Activated CD8-positive, alpha-beta T cell treated with anti-CD3 and anti-CD28 coated beads for 36 hours (primary cell): ENCODE measurements around the gene C16orf46. TPM values are rescaled to one million over a fixed set of nuclear protein-coding genes. Genes with fewer than 3 reads are reported as not detected.

ENCODE experiments used
- ATAC-seq: fragments of 200-7000 bp; cut with Tn5 transposase; one replicate; pipeline ENCODE4 v1.10.0; 2021; ENCODE audit warnings: mild to moderate bottlenecking, moderate library complexity
- CTCF ChIA-PET: fragments of 350-600 bp; sonication (Branson Sonifier 250); formaldehyde crosslinking; loops from one replicate; lab custom pipeline; 2021; ENCODE audit warnings: antibody characterized with exemption; lab: Charles Lee
- POLR2A ChIA-PET: fragments of 350-600 bp; sonication (Branson Sonifier 250); formaldehyde crosslinking; loops from one replicate; lab custom pipeline; 2021; ENCODE audit warnings: antibody characterized with exemption; lab: Charles Lee
- DNase-seq: peaks from one replicate; pipeline ENCODE4 v3.0.0-alpha.2; 2020
- H3K27ac Mint-ChIP-seq: one replicate; pipeline ENCODE4 v1.8.0; 2021; ENCODE audit warnings: mild to moderate bottlenecking, mixed read lengths
- H3K27me3 Mint-ChIP-seq: one replicate; pipeline ENCODE4 v1.8.0; 2021; ENCODE audit warnings: mixed read lengths
- H3K36me3 Mint-ChIP-seq: one replicate; pipeline ENCODE4 v1.8.0; 2021; ENCODE audit warnings: low read depth, mixed read lengths
- H3K4me1 Mint-ChIP-seq: one replicate; pipeline ENCODE4 v1.8.0; 2021; ENCODE audit warnings: low read depth, mixed read lengths
- H3K4me3 Mint-ChIP-seq: one replicate; pipeline ENCODE4 v1.8.0; 2021; ENCODE audit warnings: mild to moderate bottlenecking, moderate library complexity, mixed read lengths
- H3K9me3 Mint-ChIP-seq: one replicate; pipeline ENCODE4 v1.8.0; 2021; ENCODE audit warnings: mixed read lengths
- intact Hi-C: fragments of 100-400 bp; cut with micrococcal nuclease; formaldehyde crosslinking; loops from one replicate; pipeline ENCODE4 v1.10.0; 2022
- total RNA-seq, 2 experiments: library from RNA; stranded (reverse); gene quantifications; one replicate each; pipeline ENCODE4 v1.2.3, GENCODE V29; 2021
- TF ChIP-seq, protein P1 (sequence below): fragments of 200-600 bp; IDR thresholded peaks from one replicate; pipeline ENCODE4 v1.8.0; 2022; ENCODE audit warnings: antibody characterized with exemption, mild to moderate bottlenecking

Gene C16orf46
- total RNA-seq, 2 experiments from 2014 or later: 0.59 to 0.60 TPM

DNA sequence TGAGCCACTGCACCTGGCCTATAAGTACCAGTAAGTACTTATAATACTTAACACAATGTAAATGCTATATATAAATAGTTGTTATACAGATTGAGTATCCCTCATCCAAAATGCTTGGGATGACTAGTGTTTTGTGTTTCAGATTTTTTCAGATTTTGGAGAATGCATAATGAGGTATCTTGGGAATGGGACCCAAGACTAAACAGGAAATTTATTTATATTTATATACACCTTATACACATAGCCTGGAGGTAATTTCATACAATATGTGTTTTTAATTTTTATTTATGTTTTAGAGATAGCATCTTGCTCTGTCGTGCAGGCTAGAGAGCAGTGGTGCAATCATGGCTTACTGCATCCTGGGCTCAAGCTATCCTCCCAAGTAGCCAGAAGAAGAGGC, 28.9 kb upstream of the C16orf46 start:
- H3K4me3 Mint-ChIP-seq: no peak overlapping the region
- no peak overlapping the region for H3K27ac Mint-ChIP-seq
- TF ChIP-seq, protein P1, sequence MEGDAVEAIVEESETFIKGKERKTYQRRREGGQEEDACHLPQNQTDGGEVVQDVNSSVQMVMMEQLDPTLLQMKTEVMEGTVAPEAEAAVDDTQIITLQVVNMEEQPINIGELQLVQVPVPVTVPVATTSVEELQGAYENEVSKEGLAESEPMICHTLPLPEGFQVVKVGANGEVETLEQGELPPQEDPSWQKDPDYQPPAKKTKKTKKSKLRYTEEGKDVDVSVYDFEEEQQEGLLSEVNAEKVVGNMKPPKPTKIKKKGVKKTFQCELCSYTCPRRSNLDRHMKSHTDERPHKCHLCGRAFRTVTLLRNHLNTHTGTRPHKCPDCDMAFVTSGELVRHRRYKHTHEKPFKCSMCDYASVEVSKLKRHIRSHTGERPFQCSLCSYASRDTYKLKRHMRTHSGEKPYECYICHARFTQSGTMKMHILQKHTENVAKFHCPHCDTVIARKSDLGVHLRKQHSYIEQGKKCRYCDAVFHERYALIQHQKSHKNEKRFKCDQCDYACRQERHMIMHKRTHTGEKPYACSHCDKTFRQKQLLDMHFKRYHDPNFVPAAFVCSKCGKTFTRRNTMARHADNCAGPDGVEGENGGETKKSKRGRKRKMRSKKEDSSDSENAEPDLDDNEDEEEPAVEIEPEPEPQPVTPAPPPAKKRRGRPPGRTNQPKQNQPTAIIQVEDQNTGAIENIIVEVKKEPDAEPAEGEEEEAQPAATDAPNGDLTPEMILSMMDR: no peak
- H3K36me3 Mint-ChIP-seq: no peaks in the 10 kb centered on the region
- DNase-seq: no peak
- H3K9me3 Mint-ChIP-seq: no peaks in the 10 kb centered on the region
- CTCF ChIA-PET: no interaction called here
- H3K27me3 Mint-ChIP-seq: peaks cover 3% of the 10 kb centered on the region
- POLR2A ChIA-PET: no interaction called here
- intact Hi-C loops: no loop called here
- no peak for ATAC-seq
- no peaks in the 10 kb centered on the region for H3K4me1 Mint-ChIP-seq

DNA sequence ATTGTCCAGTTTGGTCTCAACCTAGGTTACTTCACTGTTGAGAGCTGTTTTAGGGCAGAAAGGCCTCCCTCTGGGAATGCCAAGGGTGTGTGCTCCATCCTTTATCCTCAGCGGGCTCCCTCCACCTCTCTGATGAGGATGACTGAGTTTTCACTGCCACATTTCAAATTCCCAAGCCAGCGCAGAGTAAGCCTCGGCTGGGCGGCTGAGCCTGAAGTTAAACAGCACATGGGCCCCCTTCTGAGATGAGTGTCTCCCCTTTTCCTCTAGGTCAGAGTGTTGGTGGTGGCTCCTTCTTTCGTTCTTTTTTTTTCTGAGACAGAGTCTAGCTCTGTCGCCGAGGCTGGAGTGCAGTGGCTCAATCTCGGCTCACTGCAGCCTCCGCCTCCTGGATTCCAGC, 24.7 kb upstream of the C16orf46 start:
- H3K27me3 Mint-ChIP-seq: peaks cover 3% of the 10 kb centered on the region
- no peak overlapping the region for H3K4me3 Mint-ChIP-seq
- POLR2A ChIA-PET: no interaction called here
- H3K4me1 Mint-ChIP-seq: peaks cover 4% of the 10 kb centered on the region
- H3K9me3 Mint-ChIP-seq: no peaks in the 10 kb centered on the region
- ATAC-seq (no peak), DNase-seq (no peak)
- no peak overlapping the region for H3K27ac Mint-ChIP-seq
- CTCF ChIA-PET: interaction anchor here (5.0 kb wide), 1 partner anchor 65 kb away, joined by 20 read pairs; the partner anchor contains the start of gene ATMIN
- intact Hi-C loops: no loop called here
- TF ChIP-seq, protein P1: no peak
- H3K36me3 Mint-ChIP-seq: no peaks in the 10 kb centered on the region

DNA sequence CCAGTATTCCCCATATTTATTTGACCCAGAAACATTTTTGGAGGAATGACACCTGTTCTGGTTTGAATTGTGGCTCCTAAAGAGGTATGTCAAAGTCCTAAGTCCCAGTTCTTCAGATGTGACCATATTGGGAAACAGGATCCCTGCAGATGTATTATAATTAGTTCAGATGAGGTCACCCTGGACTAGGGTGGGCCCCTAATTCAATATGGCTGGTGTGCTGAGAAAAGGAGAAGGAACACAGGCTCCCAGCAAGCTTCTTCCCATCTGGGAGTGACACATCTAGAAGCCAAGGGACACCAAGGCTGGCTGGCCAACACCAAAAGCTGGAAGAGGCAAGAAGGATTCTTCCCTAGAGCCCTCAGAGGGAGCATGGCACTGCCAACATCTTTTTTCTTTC, 22.9 kb upstream of the C16orf46 start:
- intact Hi-C loops: no loop called here
- Mint-ChIP-seq H3K4me3 (no peak overlapping the region), H3K36me3 (no peaks in the 10 kb centered on the region), H3K9me3 (peaks cover 2% of the 10 kb centered on the region), H3K27me3 (peaks cover 3% of the 10 kb centered on the region), H3K27ac (no peak overlapping the region), H3K4me1 (peaks cover 8% of the 10 kb centered on the region)
- TF ChIP-seq, protein P1: no peak
- DNase-seq (no peak), ATAC-seq (no peak)
- POLR2A ChIA-PET: no interaction called here
- CTCF ChIA-PET: interaction anchor here (0.6 to 5.0 kb wide), 2 partner anchors 64 to 73 kb away, joined by 3 to 20 read pairs; partner anchors contain the start of gene ATMIN

DNA sequence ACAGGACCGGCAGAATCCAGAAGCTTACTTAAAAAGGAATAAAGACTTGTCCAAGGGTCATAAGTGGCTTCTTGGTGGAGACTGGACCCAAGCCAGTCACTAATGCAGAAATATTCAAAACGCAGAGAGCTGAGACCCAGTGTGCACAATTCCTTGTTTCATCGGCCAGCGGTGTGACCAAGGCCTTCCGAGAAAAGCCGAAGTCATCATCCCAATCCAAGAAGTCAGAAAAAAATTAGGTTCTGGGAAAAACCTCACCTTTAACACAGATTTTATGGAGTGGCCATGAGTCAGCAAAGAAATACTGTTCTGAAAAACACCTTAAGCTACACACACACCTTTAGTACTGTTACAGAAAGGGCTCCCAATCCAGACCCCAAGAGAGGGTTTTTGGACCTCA, 20.2 kb upstream of the C16orf46 start:
- ChIA-PET CTCF (interaction anchor here (0.6 to 5.0 kb wide), 2 partner anchors 9 to 61 kb away, joined by 3 to 20 read pairs; partner anchors contain the start of gene ATMIN), POLR2A (no interaction called here)
- TF ChIP-seq, protein P1: no peak
- Mint-ChIP-seq H3K36me3 (no peaks in the 10 kb centered on the region), H3K27ac (no peak overlapping the region), H3K4me1 (peaks cover 12% of the 10 kb centered on the region), H3K9me3 (peaks cover 2% of the 10 kb centered on the region), H3K27me3 (no peaks in the 10 kb centered on the region), H3K4me3 (no peak overlapping the region)
- intact Hi-C loops: no loop called here
- no peak for ATAC-seq
- no peak for DNase-seq

DNA sequence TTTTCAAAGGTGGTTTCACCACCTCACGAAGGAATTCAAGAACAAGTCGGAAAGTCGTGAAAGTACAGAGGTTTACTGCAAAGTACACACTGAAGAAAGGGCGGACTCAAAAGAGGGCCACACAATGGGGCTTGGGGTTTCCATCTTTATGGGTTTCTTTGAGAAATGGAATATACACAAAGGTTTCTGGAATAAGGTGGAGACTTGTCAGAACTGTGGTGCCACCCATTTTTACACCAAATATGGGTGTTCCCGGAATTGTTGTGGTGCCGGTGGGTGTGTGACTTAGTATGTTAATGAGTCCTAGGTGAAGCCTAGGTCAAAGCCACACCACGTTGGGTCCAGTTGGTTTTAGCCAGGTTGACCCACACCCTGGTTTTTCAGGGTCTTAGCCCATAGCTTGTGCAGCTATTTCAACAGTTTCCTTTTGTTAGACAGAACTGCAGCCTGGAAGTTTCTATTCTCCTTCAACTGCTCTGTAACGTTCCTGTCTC, 19.7 kb upstream of the C16orf46 start:
- ChIA-PET POLR2A (no interaction called here), CTCF (interaction anchor here (0.6 kb wide), 1 partner anchor 10 kb away, joined by 3 read pairs; no protein-coding TSS in a partner anchor)
- intact Hi-C loops: loop anchor here (1.0 kb wide), 1 partner anchor 20 kb away; no protein-coding TSS in a partner anchor
- Mint-ChIP-seq H3K4me1 (peaks cover 14% of the 10 kb centered on the region), H3K9me3 (peaks cover 2% of the 10 kb centered on the region), H3K27ac (peak overlapping the region; percentile 64), H3K4me3 (peak overlapping the region; percentile 63), H3K27me3 (no peaks in the 10 kb centered on the region), H3K36me3 (no peaks in the 10 kb centered on the region)
- no peak for DNase-seq
- no peak for ATAC-seq
- TF ChIP-seq, protein P1: no peak
